Glomerular endothelial cell (primary cell): ENCODE results near the gene HARBI1. TPM values are rescaled to one million over a fixed set of nuclear protein-coding genes. Genes with fewer than 3 reads are reported as not detected.

Experiments used
- DNase-seq: peaks from one replicate; pipeline ENCODE4 v3.0.0-alpha.2; 2011; ENCODE audit warnings: low read depth, low spot score; ENCODE audit errors: extremely low read depth
- total RNA-seq: library from RNA; depleted of rRNA; stranded (reverse); fragments of >200 nt; gene quantifications from 2 replicates; pipeline ENCODE4 v1.2.3, GENCODE V29; 2015

Gene HARBI1
- total RNA-seq: 3.6 and 5.0 TPM in 2 replicates

- DNase-seq: peak; percentile 75
These were observed at the start of gene HARBI1, which contains the start of gene ATG13 for GRCh38 chr11:46617134-46617971. Gene HARBI1, minus strand, starts transcription at chr11:46617227. Its CDS starts 990 bp downstream, at chr11:46616237. Gene ATG13, plus strand, starts transcription at chr11:46617553. Its CDS starts 26,739 bp downstream, at chr11:46644292.

DNA sequence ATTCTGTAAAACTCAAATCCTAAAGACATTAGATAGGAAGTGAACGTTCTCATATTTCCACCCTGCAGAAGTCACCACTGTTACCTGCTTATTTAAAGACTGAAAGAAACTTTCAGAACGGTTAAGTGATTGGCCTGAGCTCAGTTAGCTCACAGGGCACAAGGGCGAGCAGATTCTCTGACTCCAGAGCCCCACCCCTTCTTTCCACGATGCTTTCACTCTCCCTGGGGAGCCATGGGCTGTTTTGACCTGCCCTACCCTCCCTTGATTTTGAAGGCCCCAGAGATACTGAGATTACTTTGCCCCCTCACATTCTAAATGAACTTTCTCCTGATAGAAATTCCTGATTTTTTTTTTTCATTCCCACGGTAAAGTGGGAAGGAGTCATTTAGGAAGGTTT lies 49.5 kb upstream of the HARBI1 start:
- no peak for DNase-seq

- no peak for DNase-seq
These were observed 48.3 kb upstream of the HARBI1 start for GRCh38 chr11:46665356-46665755.

- no peak for DNase-seq
These were observed 47.6 kb upstream of the HARBI1 start for GRCh38 chr11:46664612-46665011.

GRCh38 chr11:46663277-46663940 lies 46.4 kb upstream of the HARBI1 start:
- DNase-seq: no peak

DNA sequence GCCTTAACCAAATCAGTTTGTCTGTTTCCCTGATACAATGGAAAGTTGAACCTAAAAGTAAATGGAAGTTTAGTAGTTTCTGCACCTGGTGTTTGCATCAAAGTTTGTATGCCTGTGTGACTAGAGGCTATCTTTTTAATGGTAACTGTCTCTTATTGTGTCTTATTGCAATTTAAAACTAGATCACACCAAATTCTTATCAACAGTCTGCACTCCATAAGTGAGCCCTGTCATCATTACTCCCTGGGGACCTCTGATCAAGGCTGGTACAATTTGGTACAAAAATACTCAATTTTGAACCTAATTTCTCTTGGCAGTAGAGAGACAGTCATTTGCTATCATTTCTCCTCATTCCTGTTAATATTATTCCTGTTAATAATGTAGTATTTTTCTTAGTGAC lies 45.3 kb upstream of the HARBI1 start:
- no peak for DNase-seq

DNA sequence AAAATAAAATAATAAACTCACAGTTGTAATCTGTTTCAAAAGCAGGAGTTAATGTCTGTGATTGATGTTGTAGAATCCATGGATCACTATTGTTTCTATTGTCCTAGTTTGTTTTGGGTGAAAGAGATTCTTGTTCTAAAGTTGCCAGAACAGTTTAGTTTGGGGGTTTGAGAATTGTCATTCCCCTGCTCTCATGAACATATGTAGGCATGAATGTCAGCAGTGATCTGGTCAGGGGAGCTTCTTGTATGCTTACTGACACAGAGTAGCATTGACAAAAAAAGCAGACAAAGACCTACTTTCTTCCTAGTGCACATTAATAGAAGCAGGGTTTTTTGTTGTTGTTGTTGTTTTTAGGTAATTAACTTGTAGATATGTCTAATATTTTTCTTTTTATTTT lies 44.8 kb upstream of the HARBI1 start:
- DNase-seq: no peak

GRCh38 chr11:46659908-46660307 lies 42.9 kb upstream of the HARBI1 start:
- no peak for DNase-seq

GRCh38 chr11:46658259-46658658 lies 41.2 kb upstream of the HARBI1 start:
- DNase-seq: no peak

- no peak for DNase-seq
These were observed 40.2 kb upstream of the HARBI1 start for GRCh38 chr11:46657186-46657585.

- DNase-seq: no peak
These were observed 38.6 kb upstream of the HARBI1 start for GRCh38 chr11:46655631-46656030.

DNA sequence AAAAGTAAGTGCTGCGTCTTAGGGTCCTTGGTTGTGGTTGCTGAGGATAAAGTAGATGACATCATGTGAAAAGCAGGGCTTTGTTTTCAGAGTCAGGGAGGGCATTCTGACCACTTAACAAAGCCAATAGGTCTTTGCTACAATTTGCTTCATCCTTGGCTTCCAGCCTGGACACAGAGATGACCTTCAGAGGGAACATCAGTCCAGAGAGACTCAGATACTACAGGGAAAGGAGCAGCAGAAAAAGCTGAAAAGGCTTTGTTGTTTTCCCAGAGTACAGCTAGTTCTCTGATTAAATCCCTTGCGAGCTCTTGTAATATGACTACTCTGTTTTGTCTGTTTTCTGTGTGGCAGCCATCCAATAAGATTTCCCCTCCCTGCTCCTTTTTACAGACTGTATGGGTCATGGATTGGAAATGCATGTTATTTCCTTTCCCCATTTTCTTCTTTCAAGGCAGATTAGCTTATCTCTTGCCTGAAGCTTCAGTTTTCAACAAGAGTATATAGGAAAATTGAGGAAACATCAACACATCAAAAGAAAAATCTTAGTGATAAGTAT lies 32.2 kb upstream of the HARBI1 start:
- DNase-seq: peak; percentile 93

GRCh38 chr11:46643986-46644385 lies 27.0 kb upstream of the HARBI1 start:
- DNase-seq: no peak

DNA sequence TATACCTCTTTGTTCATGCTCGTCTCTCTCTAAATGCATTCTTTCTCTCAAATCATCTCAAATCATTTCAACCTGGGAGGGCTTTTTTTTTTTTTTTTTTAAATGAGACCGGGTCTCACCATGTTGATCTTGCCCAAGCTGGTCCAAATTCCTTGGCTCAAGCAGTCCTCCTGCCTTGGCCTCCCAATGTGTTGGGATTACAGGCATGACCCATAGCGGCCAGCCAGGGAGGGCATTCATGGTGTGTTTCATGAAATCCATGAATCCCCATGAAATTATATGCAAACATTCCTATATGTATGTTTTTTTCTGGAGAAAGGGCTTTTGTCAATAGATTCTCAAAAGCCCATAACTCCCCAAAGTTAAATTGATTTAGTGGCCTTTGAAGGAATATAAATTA lies 26.5 kb upstream of the HARBI1 start:
- no peak for DNase-seq

- DNase-seq: no peak
These were observed 25.8 kb upstream of the HARBI1 start for GRCh38 chr11:46642627-46643335.

- DNase-seq: no peak
These were observed 24.6 kb upstream of the HARBI1 start for GRCh38 chr11:46641639-46642038.

GRCh38 chr11:46640036-46640788 lies 23.2 kb upstream of the HARBI1 start:
- DNase-seq: no peak

- no peak for DNase-seq
These were observed 22.3 kb upstream of the HARBI1 start for GRCh38 chr11:46639197-46639839.

DNA sequence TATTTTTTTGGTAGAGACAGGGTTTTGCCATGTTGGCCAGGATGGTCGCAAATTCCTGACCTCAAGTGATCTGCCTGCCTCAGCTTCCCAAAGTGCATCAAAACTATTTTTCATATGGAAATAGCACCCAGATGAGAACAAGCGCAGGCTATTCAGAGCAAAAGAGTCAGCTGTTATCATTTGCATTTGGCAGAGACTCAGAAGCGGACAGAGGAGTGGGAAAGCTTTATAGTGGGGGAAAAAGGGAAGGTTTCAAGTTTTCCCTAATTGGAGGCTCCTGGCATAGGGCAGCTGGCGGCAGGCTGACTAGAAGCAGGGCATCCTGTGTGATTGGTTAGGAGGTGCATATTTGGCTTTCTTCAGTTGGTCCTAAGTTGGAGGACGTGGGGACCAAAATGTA lies 20.5 kb upstream of the HARBI1 start:
- no peak for DNase-seq

GRCh38 chr11:46635557-46636139 lies 18.6 kb upstream of the HARBI1 start:
- DNase-seq: no peak
